Ascending aorta (tissue), 2 donors: ENCODE data around the gene SHROOM2. TPM values are rescaled to one million over a fixed set of nuclear protein-coding genes. Genes with fewer than 3 reads are reported as not detected.
"Not testable (repeated sequence)": the region's sequence is repeated elsewhere in the genome, so short reads cannot be mapped to it uniquely, and the experiment has no call there.

Experiments used
- DNase-seq, 2 donors: peaks; one replicate each; pipeline ENCODE4 v3.0.0-alpha.2; 2019; ENCODE audit warnings: low spot score in 2 of 2
- H3K27ac ChIP-seq, 2 donors: fragments of 200-600 bp; sonication (generic); one replicate each; pipeline ENCODE4 v1.5.1; 2016 to 2017; ENCODE audit warnings: mild to moderate bottlenecking in 1 of 2
- H3K27me3 ChIP-seq: fragments of 200-600 bp; sonication (generic); one replicate; pipeline ENCODE4 v1.5.1; 2017
- H3K36me3 ChIP-seq, 2 donors: fragments of 200-600 bp; sonication (generic); one replicate each; pipeline ENCODE4 v1.5.1; 2016
- H3K4me1 ChIP-seq, 2 donors: fragments of 200-600 bp; sonication (generic); one replicate each; pipeline ENCODE4 v1.5.1; 2016 to 2017; ENCODE audit warnings: mild to moderate bottlenecking in 1 of 2
- H3K4me3 ChIP-seq, 2 donors: fragments of 200-600 bp; sonication (generic); one replicate each; pipeline ENCODE4 v1.5.1; 2016 to 2017; ENCODE audit warnings: mild to moderate bottlenecking in 1 of 2
- H3K9me3 ChIP-seq, 2 donors: fragments of 200-600 bp; sonication (generic); one replicate each; pipeline ENCODE4 v1.5.1; 2016
- intact Hi-C: fragments of 100-400 bp; cut with DNase I; formaldehyde crosslinking; loops from one replicate; pipeline ENCODE4 v1.15.1; 2023
- total RNA-seq: library from RNA; depleted of rRNA; stranded (reverse); fragments of >200 nt; gene quantifications from one replicate; pipeline ENCODE4 v1.1.0, GENCODE V29; 2016
- TF ChIP-seq, protein P1 (sequence below), 3 experiments: fragments of 200-600 bp in 2 of 3; fragments of 450-650 bp in 1 of 3; sonication (generic) in 2 of 3; IDR thresholded peaks; one replicate each; pipeline ENCODE4 v1.5.1; 2016 to 2019; ENCODE audit warnings: antibody characterized with exemption in 3 of 3, mild to moderate bottlenecking in 1 of 3, moderate library complexity in 1 of 3

Gene SHROOM2
- total RNA-seq, 1 donor from 2014 or later = 7.5 TPM

DNA sequence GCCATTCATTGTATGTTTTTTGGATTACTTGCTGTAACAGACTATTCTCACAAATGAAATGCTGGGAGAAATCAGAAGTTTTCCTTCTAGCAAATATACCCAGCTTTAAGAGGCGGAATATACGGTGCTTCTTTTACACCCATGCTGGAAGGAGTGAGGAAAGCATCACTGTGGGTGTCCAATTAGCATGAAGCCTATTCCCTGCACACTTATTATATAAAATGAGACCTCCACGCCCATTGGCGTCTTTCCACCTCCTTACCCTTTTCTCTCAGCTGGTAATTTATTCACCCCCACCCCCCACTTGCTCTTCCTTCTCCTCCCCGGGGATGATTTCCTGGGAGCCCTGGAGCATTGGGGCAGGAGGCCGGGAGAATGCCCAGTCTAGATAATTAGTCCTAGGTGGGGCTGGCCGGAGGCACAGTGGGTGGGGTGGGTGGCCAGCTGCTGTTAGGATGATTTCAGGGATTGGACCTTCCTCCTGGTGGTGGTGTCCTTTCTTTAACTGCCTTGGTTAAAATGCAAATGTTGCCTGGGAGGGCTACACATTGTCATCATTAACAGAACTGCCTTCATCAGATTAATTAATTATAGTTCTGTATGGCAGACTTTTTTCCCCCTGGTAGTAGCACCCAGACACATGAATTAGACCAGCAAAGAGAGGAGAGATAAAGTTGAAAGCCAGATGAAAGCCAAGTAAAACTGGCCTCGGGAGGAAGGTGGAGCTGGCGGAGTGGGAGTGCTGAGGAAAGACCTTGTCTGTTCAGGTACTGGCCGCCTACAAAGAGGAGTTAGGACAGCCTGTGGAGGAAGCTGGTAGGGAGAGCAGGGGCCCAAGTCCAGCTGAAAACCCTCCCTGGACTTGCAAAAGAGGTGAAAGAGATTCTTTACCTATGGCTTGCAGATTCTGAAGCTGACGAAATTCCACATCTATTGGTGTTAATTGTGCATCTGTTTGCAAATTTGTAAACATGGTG is 11.4 kb downstream of the SHROOM2 start:
- peaks cover 0 to 19% of the 10 kb centered on the region in 2 donors for H3K9me3 ChIP-seq
- no peaks in the 10 kb centered on the region for H3K4me1 ChIP-seq
- no peak overlapping the region for H3K4me3 ChIP-seq
- intact Hi-C loops = no loop called here
- no peaks in the 10 kb centered on the region for H3K27me3 ChIP-seq
- TF ChIP-seq, protein P1, sequence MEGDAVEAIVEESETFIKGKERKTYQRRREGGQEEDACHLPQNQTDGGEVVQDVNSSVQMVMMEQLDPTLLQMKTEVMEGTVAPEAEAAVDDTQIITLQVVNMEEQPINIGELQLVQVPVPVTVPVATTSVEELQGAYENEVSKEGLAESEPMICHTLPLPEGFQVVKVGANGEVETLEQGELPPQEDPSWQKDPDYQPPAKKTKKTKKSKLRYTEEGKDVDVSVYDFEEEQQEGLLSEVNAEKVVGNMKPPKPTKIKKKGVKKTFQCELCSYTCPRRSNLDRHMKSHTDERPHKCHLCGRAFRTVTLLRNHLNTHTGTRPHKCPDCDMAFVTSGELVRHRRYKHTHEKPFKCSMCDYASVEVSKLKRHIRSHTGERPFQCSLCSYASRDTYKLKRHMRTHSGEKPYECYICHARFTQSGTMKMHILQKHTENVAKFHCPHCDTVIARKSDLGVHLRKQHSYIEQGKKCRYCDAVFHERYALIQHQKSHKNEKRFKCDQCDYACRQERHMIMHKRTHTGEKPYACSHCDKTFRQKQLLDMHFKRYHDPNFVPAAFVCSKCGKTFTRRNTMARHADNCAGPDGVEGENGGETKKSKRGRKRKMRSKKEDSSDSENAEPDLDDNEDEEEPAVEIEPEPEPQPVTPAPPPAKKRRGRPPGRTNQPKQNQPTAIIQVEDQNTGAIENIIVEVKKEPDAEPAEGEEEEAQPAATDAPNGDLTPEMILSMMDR (IDR thresholded peaks at IDR 0.05) = no peak
- H3K27ac ChIP-seq = no peak overlapping the region
- H3K36me3 ChIP-seq = no peaks in the 10 kb centered on the region
- DNase-seq = no peak

DNA sequence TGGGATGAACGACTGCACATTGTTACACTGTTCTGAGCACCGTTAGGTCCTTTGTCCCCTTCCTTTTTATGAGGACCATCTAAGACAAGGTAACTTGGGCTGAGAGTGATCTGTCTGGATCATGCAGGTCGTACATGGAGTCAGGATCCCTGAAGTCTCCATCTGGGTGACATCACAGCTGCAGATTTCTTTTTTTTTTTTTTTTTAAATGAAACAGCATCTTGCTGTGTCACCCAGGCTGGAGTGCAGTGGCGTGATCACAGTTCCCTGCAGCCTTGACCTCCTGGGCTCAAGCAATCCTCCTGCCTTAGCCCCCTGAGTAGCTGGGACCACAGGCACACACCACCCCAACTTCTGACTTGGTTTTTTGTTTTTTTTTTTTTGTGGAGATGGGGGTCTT is 16.5 kb downstream of the SHROOM2 start:
- H3K4me3 ChIP-seq = no peak overlapping the region
- no peak overlapping the region for H3K27ac ChIP-seq
- no peaks in the 10 kb centered on the region for H3K27me3 ChIP-seq
- intact Hi-C loops = no loop called here
- TF ChIP-seq, protein P1 (IDR thresholded peaks at IDR 0.05) = no peak
- H3K9me3 ChIP-seq = peaks cover 0 to 11% of the 10 kb centered on the region in 2 donors
- no peaks in the 10 kb centered on the region for H3K36me3 ChIP-seq
- DNase-seq = no peak
- no peaks in the 10 kb centered on the region for H3K4me1 ChIP-seq

DNA sequence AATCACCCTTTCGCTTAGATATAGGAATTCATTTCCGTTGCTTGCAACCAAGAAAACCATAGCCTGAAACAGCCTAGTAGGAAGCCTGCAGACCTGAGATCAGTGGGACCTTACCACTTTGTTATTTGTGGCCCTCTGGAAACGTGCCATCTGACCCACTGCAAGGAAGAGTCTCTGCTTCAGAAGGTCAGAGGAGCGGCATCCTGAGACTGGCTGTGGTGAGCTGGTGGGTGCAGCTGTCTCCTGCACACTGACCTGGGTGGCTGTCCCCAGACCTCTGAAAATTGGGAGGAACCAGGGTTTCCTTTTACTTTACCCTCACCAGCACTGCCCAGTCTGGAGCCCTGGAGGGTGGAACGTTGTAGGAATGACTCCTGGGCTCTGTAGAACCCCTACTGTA is 18.2 kb downstream of the SHROOM2 start:
- TF ChIP-seq, protein P1 (IDR thresholded peaks at IDR 0.05) = no peak
- no peaks in the 10 kb centered on the region for H3K27me3 ChIP-seq
- intact Hi-C loops = no loop called here
- H3K4me1 ChIP-seq = no peaks in the 10 kb centered on the region
- no peak for DNase-seq
- no peak overlapping the region for H3K27ac ChIP-seq
- H3K4me3 ChIP-seq = no peak overlapping the region
- H3K36me3 ChIP-seq = no peaks in the 10 kb centered on the region
- peaks cover 0 to 10% of the 10 kb centered on the region in 2 donors for H3K9me3 ChIP-seq

DNA sequence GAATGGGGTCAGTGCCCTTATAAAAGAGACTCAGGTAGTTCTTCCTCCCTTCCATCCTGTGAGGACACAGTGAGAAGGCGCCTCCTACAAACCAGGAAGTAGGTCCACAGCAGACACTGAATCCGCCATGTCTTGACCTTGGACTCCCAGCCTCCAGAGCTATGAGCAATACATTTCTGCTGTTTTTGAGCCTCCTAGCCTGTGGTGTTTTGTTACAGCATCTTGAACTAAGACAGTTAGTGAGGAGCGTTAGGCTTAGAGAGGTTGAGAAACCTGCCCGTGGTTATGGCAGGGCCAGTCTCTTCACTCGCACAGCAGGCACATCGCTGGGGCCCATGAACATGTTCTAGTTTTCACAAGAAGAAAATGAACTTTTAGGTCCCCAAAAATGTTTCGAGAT is 19.7 kb downstream of the SHROOM2 start:
- H3K4me3 ChIP-seq = no peak overlapping the region
- intact Hi-C loops = no loop called here
- H3K27me3 ChIP-seq = no peaks in the 10 kb centered on the region
- H3K36me3 ChIP-seq = no peaks in the 10 kb centered on the region
- H3K9me3 ChIP-seq = no peaks in the 10 kb centered on the region
- no peaks in the 10 kb centered on the region for H3K4me1 ChIP-seq
- TF ChIP-seq, protein P1 (IDR thresholded peaks at IDR 0.05) = no peak
- H3K27ac ChIP-seq = no peak overlapping the region
- no peak for DNase-seq

DNA sequence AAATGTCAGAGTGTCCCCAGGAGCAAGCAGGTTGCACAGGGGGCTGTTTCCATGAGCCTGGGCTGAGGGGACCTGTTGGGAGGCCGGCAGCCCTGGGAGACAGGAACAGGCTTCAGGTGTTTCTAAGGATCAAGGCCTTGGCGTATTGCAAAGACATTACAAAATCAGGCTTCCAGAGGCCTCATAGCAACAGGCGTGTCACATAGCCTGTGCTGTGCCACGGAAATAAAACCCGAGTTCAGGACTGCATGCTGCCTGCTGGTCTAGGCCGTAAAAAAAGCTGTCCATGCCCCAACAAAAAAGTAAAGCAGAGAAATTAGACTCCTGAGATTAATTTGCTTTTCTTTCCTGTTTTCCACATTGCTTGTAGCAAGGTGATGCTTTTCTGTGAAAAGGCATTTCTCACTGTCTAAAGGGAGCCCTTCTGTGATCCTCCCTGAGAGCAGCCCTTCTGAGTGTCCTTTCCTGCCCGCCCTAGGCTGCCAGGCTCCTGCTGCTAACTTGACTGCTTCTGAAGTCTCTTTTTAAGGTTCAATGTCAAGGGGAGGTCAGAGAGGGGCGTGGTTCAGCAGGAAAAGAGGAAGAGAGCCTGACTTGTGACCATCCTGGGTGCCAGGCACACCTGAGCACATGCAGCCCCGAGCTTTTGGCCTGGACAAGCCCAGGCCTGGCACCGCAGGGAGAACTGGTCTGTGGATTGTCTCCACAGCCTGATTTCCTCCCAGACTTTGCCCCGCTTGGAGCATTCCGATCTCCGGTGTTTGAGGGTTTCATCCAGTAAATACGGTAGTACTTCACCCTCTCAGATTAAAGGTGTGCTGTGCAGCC is 21.3 kb downstream of the SHROOM2 start:
- Histone ChIP-seq H3K36me3 (no peaks in the 10 kb centered on the region), H3K4me3 (no peak overlapping the region), H3K27me3 (no peaks in the 10 kb centered on the region), H3K27ac (no peak overlapping the region), H3K4me1 (no peaks in the 10 kb centered on the region), H3K9me3 (no peaks in the 10 kb centered on the region)
- intact Hi-C loops = no loop called here
- TF ChIP-seq, protein P1 (IDR thresholded peaks at IDR 0.05) = no peak
- DNase-seq = no peak

DNA sequence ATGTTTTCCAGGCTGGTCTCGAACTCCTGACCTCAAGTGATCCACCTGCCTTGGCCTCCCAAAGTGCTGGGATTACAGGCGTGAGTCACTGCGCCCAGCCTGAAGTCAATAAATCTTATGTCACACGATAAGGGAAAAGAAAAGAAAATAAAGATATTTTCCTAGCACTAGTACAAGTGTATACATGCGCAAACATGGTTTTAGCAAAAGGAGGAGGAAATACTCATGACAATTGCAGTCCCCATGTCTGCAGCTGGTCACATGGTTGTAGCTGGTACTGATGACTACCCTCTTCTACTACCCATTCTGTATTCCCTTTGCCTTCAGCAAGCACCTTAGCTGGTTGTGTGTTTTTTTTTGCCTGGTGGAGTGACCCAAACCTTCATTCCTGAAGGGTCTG is 23.6 kb downstream of the SHROOM2 start:
- H3K36me3 ChIP-seq, H3K4me3 ChIP-seq, H3K27ac ChIP-seq, intact Hi-C loops, H3K4me1 ChIP-seq, H3K27me3 ChIP-seq, H3K9me3 ChIP-seq, DNase-seq: not testable (repeated sequence)

DNA sequence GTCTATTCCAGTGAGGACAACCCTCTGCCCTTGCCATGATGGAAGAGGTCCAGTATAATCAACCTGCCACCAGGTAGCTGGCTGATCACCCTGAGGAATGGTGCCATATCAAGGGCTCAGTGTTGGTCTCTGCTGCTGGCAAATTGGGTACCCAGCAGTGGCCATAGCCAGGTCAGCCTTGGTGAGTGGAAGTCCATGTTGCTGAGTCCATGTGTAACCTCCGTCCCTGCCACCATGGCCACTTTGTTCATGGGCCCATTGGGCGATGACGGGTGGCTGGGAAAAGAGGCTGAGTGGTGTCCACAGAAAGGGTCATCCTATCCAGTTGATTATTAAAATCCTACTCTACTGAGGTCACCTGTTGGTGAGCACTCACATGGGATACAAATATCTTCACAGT is 24.9 kb downstream of the SHROOM2 start:
- H3K27me3 ChIP-seq, H3K4me3 ChIP-seq, H3K9me3 ChIP-seq, intact Hi-C loops, DNase-seq, H3K4me1 ChIP-seq, H3K27ac ChIP-seq, H3K36me3 ChIP-seq: not testable (repeated sequence)
